Neuronal stem cell (in vitro differentiated cells): ENCODE results near the gene PLCH2.

ENCODE experiments used
- DNase-seq: peaks from one replicate; pipeline ENCODE4 v3.0.0-alpha.2; 2013; ENCODE audit warnings: low spot score
- H2AFZ ChIP-seq: one replicate; pipeline ENCODE4 v1.6.1; 2013; ENCODE audit warnings: mild to moderate bottlenecking, low read length, inconsistent platforms
- H2AK5ac ChIP-seq: 2 replicates; pipeline ENCODE4 v1.6.1; 2013; ENCODE audit warnings: low read depth, mild to moderate bottlenecking, inconsistent platforms, low read length, moderate library complexity, mixed read lengths
- H2BK120ac ChIP-seq: 2 replicates; pipeline ENCODE4 v1.6.1; 2013; ENCODE audit warnings: low read depth, mild to moderate bottlenecking, inconsistent platforms, low read length, moderate library complexity, mixed read lengths
- H2BK12ac ChIP-seq: one replicate; pipeline ENCODE4 v1.6.1; 2013; ENCODE audit warnings: low read length, inconsistent platforms
- H2BK15ac ChIP-seq: 2 replicates; pipeline ENCODE4 v1.6.1; 2013; ENCODE audit warnings: mild to moderate bottlenecking, low read length, inconsistent platforms, mixed read lengths
- H2BK5ac ChIP-seq: one replicate; pipeline ENCODE4 v1.6.1; 2013; ENCODE audit warnings: inconsistent platforms, mild to moderate bottlenecking, low read length, moderate library complexity
- H3K14ac ChIP-seq: one replicate; pipeline ENCODE4 v1.6.1; 2013; ENCODE audit warnings: low read length, inconsistent platforms
- H3K18ac ChIP-seq: 2 replicates; pipeline ENCODE4 v1.6.1; 2013; ENCODE audit warnings: low read length, inconsistent platforms
- H3K23ac ChIP-seq: 2 replicates; pipeline ENCODE4 v1.6.1; 2013; ENCODE audit warnings: low read depth, mild to moderate bottlenecking, mixed read lengths, low read length, inconsistent platforms; ENCODE audit not compliant: poor library complexity
- H3K27ac ChIP-seq: replicated peaks from 3 replicates; pipeline ENCODE4 v1.5.1; 2013; ENCODE audit warnings: low read length, inconsistent platforms
- H3K27me3 ChIP-seq, 3 experiments: 2 replicates each; pipeline ENCODE4 v1.6.1; 2013; ENCODE audit warnings: low read length in 3 of 3, mild to moderate bottlenecking in 2 of 3, inconsistent platforms in 1 of 3, low read depth in 1 of 3, mixed read lengths in 1 of 3, moderate library complexity in 1 of 3; ENCODE audit not compliant: control insufficient read depth in 3 of 3, insufficient read depth in 3 of 3
- H3K36me3 ChIP-seq, 2 donors: replicated peaks in 1 of 2; 2 replicates each; pipeline ENCODE4 v1.6.1; 2013; ENCODE audit warnings: low read length in 2 of 2; ENCODE audit not compliant: control insufficient read depth in 2 of 2, insufficient read depth in 2 of 2
- H3K4ac ChIP-seq: 2 replicates; pipeline ENCODE4 v1.6.1; 2013; ENCODE audit warnings: inconsistent platforms, mild to moderate bottlenecking, low read length, moderate library complexity
- H3K4me1 ChIP-seq, 2 donors: 1 replicate in 1 of 2; 2 replicates in 1 of 2; pipeline ENCODE4 v1.6.1; 2013; ENCODE audit warnings: low read length in 2 of 2, low read depth in 1 of 2; ENCODE audit not compliant: control insufficient read depth in 2 of 2, insufficient read depth in 1 of 2
- H3K4me2 ChIP-seq: one replicate; pipeline ENCODE4 v1.6.1; 2013; ENCODE audit warnings: mild to moderate bottlenecking, low read length, inconsistent platforms; ENCODE audit not compliant: insufficient read depth, poor library complexity, severe bottlenecking
- H3K4me3 ChIP-seq, 2 donors: 2 replicates each; pipeline ENCODE4 v1.5.1; 2013; ENCODE audit warnings: low read length in 2 of 2, mild to moderate bottlenecking in 2 of 2, inconsistent platforms in 1 of 2, moderate library complexity in 1 of 2
- H3K79me1 ChIP-seq: one replicate; pipeline ENCODE4 v1.6.1; 2013; ENCODE audit warnings: low read depth, mild to moderate bottlenecking, inconsistent platforms, low read length, moderate library complexity
- H3K9ac ChIP-seq: one replicate; pipeline ENCODE4 v1.6.1; 2013; ENCODE audit warnings: mild to moderate bottlenecking, low read depth, low read length, inconsistent platforms; ENCODE audit not compliant: poor library complexity
- H3K9me3 ChIP-seq, 2 donors: replicated peaks in 1 of 2; 2 replicates each; pipeline versions ENCODE3 to v1.6.1; 2013; ENCODE audit warnings: low read length in 2 of 2, mild to moderate bottlenecking in 2 of 2, inconsistent platforms in 1 of 2, low read depth in 1 of 2, mixed read lengths in 1 of 2, moderate library complexity in 1 of 2; ENCODE audit not compliant: control insufficient read depth in 2 of 2, insufficient read depth in 1 of 2
- H4K8ac ChIP-seq: one replicate; pipeline ENCODE4 v1.6.1; 2013; ENCODE audit warnings: low read depth, mild to moderate bottlenecking, inconsistent platforms, low read length, moderate library complexity
- H4K91ac ChIP-seq: one replicate; pipeline ENCODE4 v1.6.1; 2013; ENCODE audit warnings: low read length, low read depth, mild to moderate bottlenecking, inconsistent platforms; ENCODE audit not compliant: poor library complexity
- WGBS, 2 donors: extraction: QIAGEN DNeasy Blood & Tissue Kit; methylation state at CpG; one replicate each; pipeline ENCODE4 v1.1.7; 2013; ENCODE audit warnings: missing lambda C conversion rate in 2 of 2, mixed read lengths in 1 of 2; ENCODE audit not compliant: insufficient read length in 2 of 2, insufficient replicate concordance in 1 of 2; ENCODE audit errors: extremely low coverage in 2 of 2; 5-methylcytosine and 5-hydroxymethylcytosine counted together

Gene PLCH2

DNA sequence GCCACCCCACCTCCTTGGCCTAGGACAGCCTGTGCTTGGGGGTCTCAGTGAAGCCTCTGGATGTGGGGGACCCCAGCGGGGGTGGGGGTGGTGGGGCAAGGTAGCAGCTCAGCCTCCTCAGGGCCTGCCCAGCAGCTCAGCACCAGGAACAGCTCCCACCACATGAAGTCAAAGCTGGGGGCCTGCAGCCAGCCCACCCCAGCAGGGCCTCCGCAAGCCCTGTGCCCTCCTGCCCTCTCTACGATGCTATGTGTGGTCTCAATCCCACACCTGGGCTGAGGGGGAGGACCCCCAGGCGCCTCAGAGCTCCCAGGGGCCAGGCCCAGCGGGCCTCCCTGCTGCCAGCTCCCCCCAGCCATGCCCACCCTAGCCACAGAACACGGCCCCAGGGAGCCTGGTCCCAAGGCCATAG is 31.7 kb downstream of the PLCH2 start:
- H2BK120ac ChIP-seq = no peak overlapping the region
- peak overlapping the region; percentile 43 for H3K23ac ChIP-seq
- H3K14ac ChIP-seq = peak overlapping the region; percentile 8
- no peak overlapping the region for H2BK15ac ChIP-seq
- no peak for DNase-seq
- no peak overlapping the region for H3K9ac ChIP-seq
- no peaks in the 10 kb centered on the region for H3K27me3 ChIP-seq
- H3K36me3 ChIP-seq = peaks cover 40 to 56% of the 10 kb centered on the region in 2 donors
- no peak overlapping the region for H3K4ac ChIP-seq
- no peak overlapping the region for H2AFZ ChIP-seq
- WGBS, 2 donors = no CpG with 5 or more reads among the region's 6 CpGs
- no peaks in the 10 kb centered on the region for H3K9me3 ChIP-seq
- no peak overlapping the region for H3K18ac ChIP-seq
- H2AK5ac ChIP-seq = no peak overlapping the region
- no peak overlapping the region for H2BK12ac ChIP-seq
- no peaks in the 10 kb centered on the region for H3K4me1 ChIP-seq
- H3K4me2 ChIP-seq = no peak overlapping the region
- no peak overlapping the region for H4K8ac ChIP-seq
- H3K79me1 ChIP-seq = peaks cover 2% of the 10 kb centered on the region
- peak overlapping the region; percentile 82 for H2BK5ac ChIP-seq
- H3K27ac ChIP-seq = no peak overlapping the region
- no peak overlapping the region for H4K91ac ChIP-seq
- no peak overlapping the region for H3K4me3 ChIP-seq

DNA sequence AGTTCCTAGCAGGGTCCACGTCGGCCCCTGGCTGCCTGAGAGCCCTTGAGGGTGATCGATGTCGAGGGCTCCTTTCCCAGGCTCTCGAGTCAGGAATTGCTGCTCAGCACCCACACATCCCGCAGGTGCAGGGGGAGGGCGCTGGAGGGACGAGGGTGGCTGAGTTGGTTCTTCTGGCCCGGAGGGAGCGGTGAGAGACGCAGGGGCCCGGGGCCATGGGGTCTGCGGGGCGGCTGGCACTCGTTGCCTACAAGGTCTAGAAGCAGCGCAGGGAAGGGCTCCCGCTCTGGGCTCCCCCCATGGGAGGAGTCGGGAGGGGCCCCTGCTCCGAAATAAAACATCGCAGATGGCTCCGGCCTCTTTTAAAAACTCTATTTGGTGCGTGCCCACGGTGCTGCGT is 32.1 kb downstream of the PLCH2 start:
- Histone ChIP-seq H3K27me3 (no peaks in the 10 kb centered on the region), H3K18ac (no peak overlapping the region), H3K4me3 (no peak overlapping the region), H3K14ac (peak overlapping the region; percentile 8), H3K36me3 (peaks cover 44 to 60% of the 10 kb centered on the region in 2 donors), H2AFZ (no peak overlapping the region), H2BK120ac (no peak overlapping the region), H3K4me1 (no peaks in the 10 kb centered on the region), H3K23ac (no peak overlapping the region), H3K9ac (peak overlapping the region; percentile 60), H2BK5ac (peak overlapping the region; percentile 82), H2AK5ac (no peak overlapping the region), H2BK12ac (peak overlapping the region; percentile 22), H4K91ac (no peak overlapping the region), H3K27ac (no peak overlapping the region), H2BK15ac (no peak overlapping the region), H4K8ac (no peak overlapping the region), H3K9me3 (no peaks in the 10 kb centered on the region), H3K4me2 (no peak overlapping the region), H3K4ac (no peak overlapping the region), H3K79me1 (peaks cover 4% of the 10 kb centered on the region)
- DNase-seq = no peak
- whole genome bisulfite sequencing, 2 donors = no CpG with 5 or more reads among the region's 24 CpGs

DNA sequence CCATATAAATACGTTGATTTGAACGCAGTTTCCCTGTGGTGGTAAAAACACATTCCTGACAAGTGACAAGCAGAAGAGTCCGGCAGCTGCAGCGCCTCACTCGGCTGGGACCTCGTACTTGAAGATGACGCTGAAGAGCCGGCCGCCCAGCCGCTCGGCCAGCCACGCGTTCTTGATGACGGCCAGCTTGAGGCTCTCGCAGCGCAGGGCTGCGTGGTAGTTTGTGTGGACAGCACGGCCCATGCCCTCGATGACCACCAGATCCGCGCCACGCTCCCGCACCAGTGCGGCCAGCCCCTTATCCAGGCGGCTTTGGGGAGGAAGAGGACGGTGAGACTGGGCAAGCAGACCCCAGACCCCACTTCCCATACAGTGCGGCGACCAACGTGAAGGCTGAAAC is 32.7 kb downstream of the PLCH2 start:
- H2BK12ac ChIP-seq = no peak overlapping the region
- no peak overlapping the region for H2AFZ ChIP-seq
- H3K9me3 ChIP-seq = no peaks in the 10 kb centered on the region
- H3K27ac ChIP-seq = no peak overlapping the region
- no peak for DNase-seq
- H3K4me1 ChIP-seq = no peaks in the 10 kb centered on the region
- H3K9ac ChIP-seq = no peak overlapping the region
- H2BK120ac ChIP-seq = no peak overlapping the region
- no peak overlapping the region for H2AK5ac ChIP-seq
- peaks cover 48 to 66% of the 10 kb centered on the region in 2 donors for H3K36me3 ChIP-seq
- no peak overlapping the region for H2BK5ac ChIP-seq
- no peak overlapping the region for H2BK15ac ChIP-seq
- H3K23ac ChIP-seq = peak overlapping the region; percentile 55
- no peak overlapping the region for H3K4me2 ChIP-seq
- H3K27me3 ChIP-seq = no peaks in the 10 kb centered on the region
- peaks cover 7% of the 10 kb centered on the region for H3K79me1 ChIP-seq
- no peak overlapping the region for H4K91ac ChIP-seq
- no peak overlapping the region for H3K4ac ChIP-seq
- WGBS, 2 donors = no CpG with 5 or more reads among the region's 29 CpGs
- H4K8ac ChIP-seq = no peak overlapping the region
- no peak overlapping the region for H3K18ac ChIP-seq
- H3K4me3 ChIP-seq = no peak overlapping the region
- H3K14ac ChIP-seq = no peak overlapping the region

DNA sequence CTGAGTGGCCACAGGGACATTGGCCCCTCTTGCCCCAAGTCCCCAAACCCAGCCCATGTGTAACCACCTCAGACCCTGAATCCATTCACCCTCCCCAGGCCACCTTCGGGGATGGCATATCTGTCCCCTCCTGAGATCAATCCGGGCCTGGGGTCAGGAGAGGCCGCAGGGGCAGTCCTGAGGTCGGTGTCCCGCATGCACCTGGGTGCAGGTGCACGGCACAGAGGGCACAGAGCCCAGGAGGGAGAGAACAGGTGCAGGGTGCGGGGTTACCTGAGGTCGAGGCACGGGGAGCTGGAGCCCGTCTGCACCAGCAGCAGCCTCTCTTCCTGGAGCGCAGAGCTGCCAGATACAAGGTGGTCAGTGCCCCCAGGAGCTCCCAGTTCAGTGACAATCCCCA is 33.5 kb downstream of the PLCH2 start:
- no peaks in the 10 kb centered on the region for H3K27me3 ChIP-seq
- no peak overlapping the region for H2BK15ac ChIP-seq
- H3K4me2 ChIP-seq = no peak overlapping the region
- H2BK5ac ChIP-seq = no peak overlapping the region
- H3K4me3 ChIP-seq = no peak overlapping the region
- no peak overlapping the region for H4K91ac ChIP-seq
- H3K14ac ChIP-seq = no peak overlapping the region
- no peak overlapping the region for H2AK5ac ChIP-seq
- no peaks in the 10 kb centered on the region for H3K9me3 ChIP-seq
- H3K9ac ChIP-seq = no peak overlapping the region
- H2BK120ac ChIP-seq = no peak overlapping the region
- H3K4me1 ChIP-seq = no peaks in the 10 kb centered on the region
- no peak overlapping the region for H3K23ac ChIP-seq
- no peak overlapping the region for H2AFZ ChIP-seq
- no CpG with 5 or more reads among the region's 11 CpGs for WGBS, 2 donors
- no peak overlapping the region for H3K18ac ChIP-seq
- no peak for DNase-seq
- H4K8ac ChIP-seq = no peak overlapping the region
- peaks cover 9% of the 10 kb centered on the region for H3K79me1 ChIP-seq
- peaks cover 54 to 73% of the 10 kb centered on the region in 2 donors for H3K36me3 ChIP-seq
- no peak overlapping the region for H2BK12ac ChIP-seq
- H3K27ac ChIP-seq = no peak overlapping the region
- H3K4ac ChIP-seq = no peak overlapping the region
